B cell (primary cell): ENCODE data around the gene PARD3B. TPM values are rescaled to one million over a fixed set of nuclear protein-coding genes. Genes with fewer than 3 reads are reported as not detected.

Experiments used
- ATAC-seq: fragments of 200-7000 bp; cut with Tn5 transposase; one replicate; pipeline ENCODE4 v1.10.0; 2021; ENCODE audit warnings: low read depth, mild to moderate bottlenecking, moderate number of reproducible peaks, moderate library complexity
- CTCF ChIA-PET: fragments of 350-600 bp; sonication (Branson Sonifier 250); formaldehyde crosslinking; loops from one replicate; lab custom pipeline; 2021; ENCODE audit warnings: antibody characterized with exemption, inconsistent platforms; lab: Charles Lee
- POLR2A ChIA-PET: fragments of 350-600 bp; sonication (Branson Sonifier 250); formaldehyde crosslinking; loops from one replicate; lab custom pipeline; 2021; ENCODE audit warnings: antibody characterized with exemption; lab: Charles Lee
- DNase-seq: peaks from one replicate; pipeline ENCODE4 v3.0.0; 2013
- H2AFZ ChIP-seq: 2 replicates; pipeline ENCODE4 v1.6.1; 2012; ENCODE audit warnings: mild to moderate bottlenecking, low read depth, low read length; ENCODE audit not compliant: insufficient read depth, poor library complexity, severe bottlenecking
- H3K27ac ChIP-seq, 2 donors: 1 replicate in 1 of 2; 2 replicates in 1 of 2; pipeline ENCODE4 v1.5.1; 2012 to 2013; ENCODE audit warnings: low read length in 2 of 2, mild to moderate bottlenecking in 2 of 2, moderate library complexity in 1 of 2
- H3K27me3 ChIP-seq, 4 experiments: fragments of 200-600 bp in 1 of 4; sonication (generic) in 1 of 4; replicated peaks in 1 of 4; 1 replicate in 2 of 4; 2 replicates in 2 of 4; pipeline versions ENCODE4 v1.6.1 to v1.7.0; 2013 to 2016; ENCODE audit warnings: low read length in 3 of 4, mild to moderate bottlenecking in 2 of 4, mixed read lengths in 1 of 4, moderate library complexity in 1 of 4; ENCODE audit not compliant: insufficient read depth in 4 of 4, control insufficient read depth in 3 of 4; ENCODE audit errors: control extremely low read depth in 1 of 4
- H3K36me3 ChIP-seq, 2 experiments: replicated peaks in 1 of 2; 1 replicate in 1 of 2; 2 replicates in 1 of 2; pipeline versions ENCODE4 v1.6.1 to v1.7.1; 2013; ENCODE audit warnings: low read length in 1 of 2; ENCODE audit not compliant: insufficient read depth in 2 of 2, control insufficient read depth in 1 of 2; ENCODE audit errors: control extremely low read depth in 1 of 2, extremely low read depth in 1 of 2
- H3K4me1 ChIP-seq, 2 donors: fragments of 200-600 bp in 1 of 2; sonication (generic) in 1 of 2; 1 replicate in 1 of 2; 2 replicates in 1 of 2; pipeline versions ENCODE4 v1.5.1 to v1.6.1; 2013 to 2017; ENCODE audit warnings: low read length in 2 of 2; ENCODE audit not compliant: control insufficient read depth in 2 of 2, insufficient read depth in 2 of 2
- H3K4me2 ChIP-seq: replicated peaks from 2 replicates; pipeline ENCODE3; 2012; ENCODE audit warnings: mild to moderate bottlenecking, low read depth, low read length; ENCODE audit not compliant: poor library complexity, severe bottlenecking
- H3K4me3 ChIP-seq, 5 experiments: fragments of 200-600 bp in 1 of 5; sonication (generic) in 1 of 5; 1 replicate in 3 of 5; 2 replicates in 2 of 5; pipeline versions ENCODE4 v1.5.1 to v1.7.0; 2011 to 2016; ENCODE audit warnings: low read length in 4 of 5, mild to moderate bottlenecking in 4 of 5, low read depth in 2 of 5, control low read depth in 1 of 5, moderate library complexity in 1 of 5; ENCODE audit not compliant: insufficient read depth in 1 of 5; ENCODE audit errors: control extremely low read depth in 1 of 5, extremely low read depth in 1 of 5
- H3K79me2 ChIP-seq: fragments of 200-600 bp; sonication (generic); one replicate; pipeline ENCODE4 v1.6.0; 2016; ENCODE audit warnings: low read length; ENCODE audit not compliant: control insufficient read depth, insufficient read depth
- H3K9ac ChIP-seq: fragments of 200-600 bp; sonication (generic); 2 replicates; pipeline ENCODE4 v1.6.1; 2017; ENCODE audit warnings: mild to moderate bottlenecking, low read length, moderate library complexity
- H3K9me3 ChIP-seq, 3 donors: one replicate each; pipeline versions ENCODE4 v1.6.1 to v1.7.1; 2013; ENCODE audit warnings: low read length in 2 of 3; ENCODE audit not compliant: control insufficient read depth in 2 of 3, insufficient read depth in 1 of 3; ENCODE audit errors: control extremely low read depth in 1 of 3
- H4K20me1 ChIP-seq: 2 replicates; pipeline ENCODE4 v1.6.0; 2012; ENCODE audit warnings: mild to moderate bottlenecking, low read length; ENCODE audit not compliant: insufficient read depth, control insufficient read depth, poor library complexity, severe bottlenecking
- H3K27ac Mint-ChIP-seq: one replicate; pipeline ENCODE4 v1.8.0; 2021; ENCODE audit warnings: mixed read lengths
- H3K27me3 Mint-ChIP-seq: one replicate; pipeline ENCODE4 v1.8.0; 2021; ENCODE audit warnings: mixed read lengths
- H3K4me1 Mint-ChIP-seq: one replicate; pipeline ENCODE4 v1.8.0; 2021; ENCODE audit warnings: mixed read lengths
- H3K4me3 Mint-ChIP-seq: one replicate; pipeline ENCODE4 v1.8.0; 2021; ENCODE audit warnings: mixed read lengths
- H3K9me3 Mint-ChIP-seq: one replicate; pipeline ENCODE4 v1.8.0; 2022; ENCODE audit warnings: mixed read lengths; ENCODE audit not compliant: insufficient read depth
- CTCF ChIP-seq: fragments of 200-600 bp; IDR thresholded peaks from one replicate; pipeline ENCODE4 v1.8.0; 2022; ENCODE audit warnings: antibody characterized with exemption, mild to moderate bottlenecking
- EZH2 ChIP-seq: IDR thresholded peaks from 2 replicates; pipeline ENCODE4 v1.6.1; 2012; ENCODE audit warnings: borderline replicate concordance, low read depth, mild to moderate bottlenecking, moderate library complexity, low read length; ENCODE audit not compliant: insufficient read depth, poor library complexity, severe bottlenecking
- WGBS: methylation state at CpG from one replicate; pipeline ENCODE4 v1.1.5; 2013; ENCODE audit warnings: missing lambda C conversion rate; ENCODE audit not compliant: insufficient coverage; 5-methylcytosine and 5-hydroxymethylcytosine counted together
- intact Hi-C: fragments of 100-400 bp; cut with micrococcal nuclease; formaldehyde crosslinking; loops from one replicate; pipeline ENCODE4 v1.10.0; 2022
- polyA plus RNA-seq: library from polyadenylated mRNA; depleted of rRNA; stranded (reverse); fragments of >200 nt; gene quantifications from 2 replicates; pipeline ENCODE4 v1.2.3, GENCODE V29; 2012
- total RNA-seq, 2 donors: library from RNA; stranded (reverse); fragments of 120-200 nt in 1 of 2; gene quantifications; 1 replicate in 1 of 2; 2 replicates in 1 of 2; pipeline versions ENCODE4 v1.2.3 to v1.2.4, GENCODE V29; 2013 to 2022

The PARD3B gene
- total and polyA plus RNA-seq, 2 donors (not counting 1 experiment from before 2014, with no cell fraction given) = not detected

DNA sequence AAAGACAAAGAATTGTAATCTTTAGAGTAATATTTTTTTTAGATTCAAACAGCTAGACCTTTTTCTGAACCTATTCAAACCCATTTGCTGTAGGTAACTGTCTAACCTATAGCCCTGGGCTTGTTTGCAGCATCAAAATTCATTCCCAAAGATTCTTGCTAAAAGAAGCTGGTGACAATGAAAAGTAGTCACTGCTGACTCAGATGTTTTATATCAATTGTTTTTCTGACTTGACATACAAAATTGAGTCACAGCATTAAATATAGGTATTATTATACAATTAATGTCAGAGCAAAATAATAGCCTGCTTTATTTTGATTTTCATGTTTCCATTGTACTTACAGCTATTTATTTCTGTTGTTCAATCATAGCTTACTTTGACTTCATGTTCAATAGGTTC lies 816.7 kb downstream of the PARD3B start:
- Mint-ChIP-seq H3K4me1 (no peaks in the 10 kb centered on the region), H3K9me3 (peaks cover 3% of the 10 kb centered on the region), H3K4me3 (no peak overlapping the region), H3K27me3 (peaks cover 6% of the 10 kb centered on the region), H3K27ac (no peak overlapping the region)
- H3K9me3 ChIP-seq = no peaks in the 10 kb centered on the region
- no peak overlapping the region for H3K4me2 ChIP-seq
- no peaks in the 10 kb centered on the region for H4K20me1 ChIP-seq
- ChIA-PET POLR2A (no interaction called here), CTCF (interaction anchor here (0.5 kb wide), 1 partner anchor 135 kb away, joined by 4 read pairs; no protein-coding TSS in a partner anchor)
- TF ChIP-seq EZH2 (no peak), CTCF (no peak)
- ATAC-seq (no peak), DNase-seq (no peak)
- H3K4me1 ChIP-seq = no peaks in the 10 kb centered on the region
- H3K79me2 ChIP-seq = no peaks in the 10 kb centered on the region
- no peak overlapping the region for H3K4me3 ChIP-seq
- no peak overlapping the region for H3K27ac ChIP-seq
- no peaks in the 10 kb centered on the region for H3K27me3 ChIP-seq
- H2AFZ ChIP-seq = no peak overlapping the region
- H3K36me3 ChIP-seq = no peaks in the 10 kb centered on the region
- intact Hi-C loops = no loop called here
- H3K9ac ChIP-seq = no peak overlapping the region

DNA sequence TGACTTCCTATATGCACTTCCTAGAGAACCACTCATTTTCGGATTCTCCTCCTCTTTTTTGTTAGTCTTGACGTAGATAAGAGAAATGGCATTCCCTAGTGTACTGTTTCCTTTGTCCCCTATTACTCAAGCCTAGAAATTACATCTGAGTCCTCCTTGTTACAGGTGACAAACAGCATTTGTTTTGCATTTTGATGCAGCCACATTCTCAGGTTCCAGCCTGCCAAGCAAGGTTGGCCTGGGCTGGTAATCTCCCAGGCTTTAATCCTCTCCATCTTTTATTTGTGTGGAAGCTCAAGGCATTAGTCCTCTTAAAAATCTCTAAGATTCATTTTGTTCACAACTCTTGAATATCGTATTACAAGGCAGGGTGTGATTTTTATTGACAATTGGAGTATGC lies 819.0 kb downstream of the PARD3B start:
- no peaks in the 10 kb centered on the region for H3K4me1 Mint-ChIP-seq
- no peaks in the 10 kb centered on the region for H3K36me3 ChIP-seq
- no peak overlapping the region for H3K27ac ChIP-seq
- no peaks in the 10 kb centered on the region for H3K4me1 ChIP-seq
- DNase-seq (no peak), ATAC-seq (no peak)
- no peak overlapping the region for H3K4me3 Mint-ChIP-seq
- H3K27me3 ChIP-seq = no peaks in the 10 kb centered on the region
- POLR2A ChIA-PET = no interaction called here
- no peak overlapping the region for H3K27ac Mint-ChIP-seq
- no peak overlapping the region for H3K4me3 ChIP-seq
- H4K20me1 ChIP-seq = no peaks in the 10 kb centered on the region
- no peaks in the 10 kb centered on the region for H3K9me3 Mint-ChIP-seq
- CTCF ChIA-PET = no interaction called here
- peaks cover 6% of the 10 kb centered on the region for H3K27me3 Mint-ChIP-seq
- no peaks in the 10 kb centered on the region for H3K9me3 ChIP-seq
- intact Hi-C loops = no loop called here
- no peaks in the 10 kb centered on the region for H3K79me2 ChIP-seq
- TF ChIP-seq CTCF (no peak), EZH2 (no peak)
- 85% methylated on average over 2 of the region's 3 CpGs for WGBS
- H3K4me2 ChIP-seq = no peak overlapping the region
- no peak overlapping the region for H3K9ac ChIP-seq
- H2AFZ ChIP-seq = no peak overlapping the region
